Measurements from ENCODE around the gene SRPRA. TPM values are rescaled to one million over a fixed set of nuclear protein-coding genes. Genes with fewer than 3 reads are reported as not detected.

The SRPRA gene
- polyA plus RNA-seq, 1 donor from 2014 or later = 24.9 TPM

GRCh38 chr11:126265811-126266210, 2.9 kb downstream of the SRPRA start:
- Histone ChIP-seq H3K79me2 (replicated peaks; ENCODE audit: insufficient read depth, low read length) (peaks cover 27% of the 10 kb centered on the region), H3K36me3 (ENCODE audit: insufficient read depth, low read length) (peaks cover 4% of the 10 kb centered on the region), H3K4me3 (ENCODE audit: low read length) (no peak overlapping the region), H3K4me2 (ENCODE audit: low read length) (no peak overlapping the region), H3F3A (ENCODE audit: insufficient read depth, low read length, poor library complexity, severe bottlenecking) (no peaks in the 10 kb centered on the region), H3K9ac (ENCODE audit: low read length) (no peak overlapping the region), H3K9me3 (ENCODE audit: low read length) (no peaks in the 10 kb centered on the region), H2AFZ (ENCODE audit: low read depth, low read length) (no peak overlapping the region), H4K20me1 (ENCODE audit: insufficient read depth) (no peaks in the 10 kb centered on the region), H3K9me2 (ENCODE audit: insufficient read depth, low read length) (no peaks in the 10 kb centered on the region), H3K27ac (ENCODE audit: low read length) (no peak overlapping the region), H3K27me3 (ENCODE audit: insufficient read depth, low read depth, low read length) (no peaks in the 10 kb centered on the region)
- TF ChIP-seq POLR2AphosphoS5 (IDR thresholded peaks at IDR 0.05) = no peak
- TF ChIP-seq EZH2 (IDR thresholded peaks at IDR 0.05; ENCODE audit: borderline replicate concordance, insufficient read depth, low read length, poor library complexity, severe bottlenecking) = no peak
- TF ChIP-seq TAF1 (IDR thresholded peaks at IDR 0.05; ENCODE audit: low read depth) = no peak
- no peak for TF ChIP-seq EP300 (conservative IDR thresholded peaks at IDR 0.05; ENCODE audit: poor library complexity, severe bottlenecking)
- no peak for TF ChIP-seq REST (IDR thresholded peaks at IDR 0.05; ENCODE audit: borderline replicate concordance)
- no peak for TF ChIP-seq MXI1 (conservative IDR thresholded peaks at IDR 0.05; ENCODE audit: poor library complexity, severe bottlenecking)
- TF ChIP-seq RAD21 (conservative IDR thresholded peaks at IDR 0.05) = no peak
- no peak for TF ChIP-seq SMC3 (conservative IDR thresholded peaks at IDR 0.05; ENCODE audit: poor library complexity)
- no peak for TF ChIP-seq CTCF (IDR thresholded peaks at IDR 0.05; ENCODE audit: poor library complexity, severe bottlenecking)

- Histone ChIP-seq H3K9ac (ENCODE audit: low read length) (no peak overlapping the region), H3K4me2 (ENCODE audit: low read length) (no peak overlapping the region), H3F3A (ENCODE audit: insufficient read depth, low read length, poor library complexity, severe bottlenecking) (no peaks in the 10 kb centered on the region), H3K27ac (ENCODE audit: low read length) (no peak overlapping the region), H3K79me2 (replicated peaks; ENCODE audit: insufficient read depth, low read length) (peaks cover 9% of the 10 kb centered on the region), H2AFZ (ENCODE audit: low read depth, low read length) (no peak overlapping the region), H3K9me2 (ENCODE audit: insufficient read depth, low read length) (no peaks in the 10 kb centered on the region), H3K27me3 (ENCODE audit: insufficient read depth, low read depth, low read length) (no peaks in the 10 kb centered on the region), H3K36me3 (ENCODE audit: insufficient read depth, low read length) (peaks cover 10% of the 10 kb centered on the region), H3K9me3 (ENCODE audit: low read length) (no peaks in the 10 kb centered on the region), H3K4me3 (ENCODE audit: low read length) (no peak overlapping the region), H4K20me1 (ENCODE audit: insufficient read depth) (no peaks in the 10 kb centered on the region)
- TF ChIP-seq EP300 (conservative IDR thresholded peaks at IDR 0.05; ENCODE audit: poor library complexity, severe bottlenecking) (no peak), REST (IDR thresholded peaks at IDR 0.05; ENCODE audit: borderline replicate concordance) (no peak), TAF1 (IDR thresholded peaks at IDR 0.05; ENCODE audit: low read depth) (no peak), MXI1 (conservative IDR thresholded peaks at IDR 0.05; ENCODE audit: poor library complexity, severe bottlenecking) (no peak), EZH2 (IDR thresholded peaks at IDR 0.05; ENCODE audit: borderline replicate concordance, insufficient read depth, low read length, poor library complexity, severe bottlenecking) (no peak), CTCF (IDR thresholded peaks at IDR 0.05; ENCODE audit: poor library complexity, severe bottlenecking) (no peak), SMC3 (conservative IDR thresholded peaks at IDR 0.05; ENCODE audit: poor library complexity) (no peak), RAD21 (conservative IDR thresholded peaks at IDR 0.05) (no peak), POLR2AphosphoS5 (IDR thresholded peaks at IDR 0.05) (no peak)
Observed at GRCh38 chr11:126263489-126263888, 5.2 kb downstream of the SRPRA start.
